ENCODE data around the gene COA4.

GRCh38 chr11:73889019-73889418, 12.4 kb upstream of the COA4 start:
- no peak for TF ChIP-seq CTCF (IDR thresholded peaks at IDR 0.05; ENCODE audit: low read depth, low read length, poor library complexity, severe bottlenecking)
- no peak for TF ChIP-seq EZH2phosphoT487 (IDR thresholded peaks at IDR 0.05; ENCODE audit: borderline replicate concordance, low read length)

All from DOHH2 (cell line).